DMS153 treated with DMSO at 0.1 percent for 48 hours (cell line): ENCODE results near the gene SYPL1.

ENCODE experiments used
- DNase-seq: peaks from one replicate; lab custom pipeline; 2025; ENCODE audit not compliant: unreplicated experiment; lab: John Stamatoyannopoulos, UW

SYPL1 gene

DNA sequence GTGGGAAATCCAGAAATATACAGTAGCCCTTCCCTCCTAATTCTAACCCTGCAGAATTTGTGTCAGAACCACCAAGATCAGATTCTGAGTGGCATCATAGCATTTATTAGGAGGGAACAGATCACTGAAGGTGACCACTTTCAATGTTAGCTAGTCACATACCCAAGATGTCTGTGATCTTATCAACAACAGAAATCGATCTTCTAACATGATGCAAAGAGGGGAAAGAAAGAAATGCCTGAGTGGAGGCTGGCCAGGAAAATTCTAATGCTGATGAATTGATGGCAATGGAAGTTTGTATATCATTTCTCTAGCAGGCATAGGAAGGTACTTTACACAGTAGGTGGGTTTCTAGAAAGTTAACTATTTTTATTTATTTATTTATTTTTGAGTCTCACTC is 10.6 kb upstream of the SYPL1 start:
- DNase-seq, result no peak

DNA sequence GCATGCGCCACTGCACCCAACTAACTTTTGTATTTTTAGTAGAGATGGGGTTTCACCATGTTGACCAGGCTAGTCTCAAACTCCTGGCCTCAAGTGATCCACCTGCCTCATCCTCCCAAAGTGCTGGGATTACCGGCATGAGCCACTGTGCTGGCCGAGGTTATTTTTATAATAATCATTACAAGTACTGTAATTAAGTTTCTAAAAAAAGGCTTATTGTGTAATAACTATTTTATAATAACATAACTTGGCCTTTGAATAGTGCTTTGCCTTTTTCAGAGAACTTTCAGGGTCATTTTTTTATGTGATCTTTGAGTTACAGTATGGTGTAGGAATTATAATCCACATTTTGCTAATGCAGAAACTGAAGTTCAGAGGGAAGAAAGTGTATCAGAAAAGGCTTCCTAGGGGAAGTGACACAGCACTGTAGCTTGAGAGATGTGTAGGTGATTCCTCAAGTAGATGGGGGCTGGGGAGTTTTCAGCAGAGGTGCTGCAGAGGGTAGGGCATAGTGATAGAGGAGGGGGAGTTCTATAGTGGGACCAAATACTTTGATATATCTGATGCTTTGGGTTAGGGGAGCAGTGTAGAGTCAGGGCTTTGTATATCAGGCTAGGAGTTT is 9.2 kb upstream of the SYPL1 start:
- no peak for DNase-seq

DNA sequence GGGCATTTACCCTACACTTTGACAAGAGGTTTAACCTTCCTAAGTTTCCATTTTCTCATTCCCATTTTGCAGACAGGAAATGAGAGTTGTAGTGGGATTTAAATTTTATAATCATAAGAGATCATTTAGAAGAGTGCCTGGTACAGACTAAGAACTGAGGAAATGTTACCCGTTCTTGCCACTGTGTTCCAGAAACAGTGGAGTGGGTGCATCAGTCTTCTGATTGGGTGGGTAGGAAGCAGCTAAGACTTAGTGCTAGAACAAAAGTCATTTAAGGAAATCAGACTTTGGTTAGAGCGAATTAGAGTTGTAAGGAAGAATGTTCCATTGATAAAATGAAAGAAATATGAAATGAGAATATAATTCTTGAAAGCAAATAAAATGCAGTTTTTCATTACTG is 8.4 kb upstream of the SYPL1 start:
- DNase-seq, result no peak

DNA sequence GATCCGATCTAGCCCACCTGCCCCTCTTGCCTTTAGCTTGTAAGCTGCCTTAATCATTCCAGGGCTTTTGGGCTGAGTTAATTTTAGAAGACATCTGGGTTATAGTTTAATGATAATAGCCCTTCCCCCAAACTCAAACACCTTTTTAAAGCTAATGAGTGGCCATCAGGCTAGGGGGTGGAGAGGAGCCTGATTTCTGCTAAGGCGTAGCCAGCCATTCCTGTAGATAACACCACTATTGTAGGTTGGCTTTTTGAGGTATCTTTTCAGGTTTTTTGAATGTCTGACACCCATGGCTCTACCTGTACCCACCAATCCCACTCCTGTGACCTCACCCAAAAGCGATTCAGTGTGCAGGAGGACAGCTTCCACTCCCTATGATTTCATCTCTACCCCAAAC is 7.6 kb upstream of the SYPL1 start:
- no peak for DNase-seq

DNA sequence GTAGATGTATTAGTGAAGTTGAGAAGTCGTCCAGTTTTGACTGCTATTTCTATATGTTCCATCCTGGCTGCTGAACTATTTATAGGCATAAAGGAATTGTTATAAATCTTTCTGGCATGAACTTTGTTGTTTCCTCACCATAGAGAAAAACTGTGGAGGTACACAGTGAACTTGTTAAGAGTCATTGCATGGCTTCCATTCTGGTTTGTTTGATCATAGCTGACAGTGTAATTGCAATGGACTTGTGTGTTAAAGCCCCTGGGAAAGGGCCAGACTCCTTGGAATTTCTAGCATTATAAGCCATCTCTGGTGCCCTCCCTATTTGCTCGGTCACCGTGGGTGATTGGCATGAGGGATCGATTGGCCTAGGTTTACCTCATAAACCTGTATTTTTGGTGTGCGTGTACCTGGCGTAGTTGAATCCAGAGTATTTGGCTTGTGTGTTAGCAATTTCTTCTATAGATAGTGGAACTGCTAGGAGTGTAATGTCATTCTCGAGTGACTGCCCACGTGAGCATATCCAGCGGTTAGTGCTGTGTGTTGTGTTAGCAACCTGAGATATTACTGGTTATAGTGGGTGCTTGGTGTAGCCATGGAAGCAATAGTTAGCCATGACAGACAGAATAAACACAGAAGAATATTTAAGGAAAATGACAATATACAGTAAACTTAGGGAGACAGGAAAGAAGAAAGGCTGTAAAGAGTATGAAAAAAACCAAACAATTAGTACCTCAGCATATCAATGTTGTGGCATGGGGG is 5.9 kb upstream of the SYPL1 start:
- no peak for DNase-seq

DNA sequence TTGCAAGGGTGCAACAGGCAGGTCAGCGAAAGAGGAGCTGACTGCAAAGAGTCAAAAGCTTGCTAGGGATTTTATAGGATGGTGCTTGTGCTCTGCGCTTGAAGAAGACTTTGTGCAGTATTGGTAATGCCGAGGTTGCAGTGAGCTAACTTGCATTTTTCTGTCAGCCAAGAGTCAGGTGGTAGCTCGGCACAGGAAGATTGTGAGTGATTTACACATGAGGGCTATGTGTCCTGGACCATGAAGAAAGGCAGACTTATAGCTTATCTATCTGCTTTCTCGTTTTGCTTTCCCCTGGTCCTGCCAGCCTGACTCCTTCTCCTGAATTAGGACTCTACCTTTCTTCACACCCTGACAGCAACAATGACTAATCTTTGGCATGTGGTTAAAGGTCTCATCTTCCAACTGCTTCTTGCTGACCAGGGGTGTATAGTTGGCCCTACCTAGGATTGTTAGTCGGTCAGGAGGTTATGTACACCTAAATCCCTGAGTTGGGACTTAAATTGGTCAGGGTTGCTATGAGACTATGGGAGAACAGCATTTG is 4.1 kb upstream of the SYPL1 start:
- no peak for DNase-seq

DNA sequence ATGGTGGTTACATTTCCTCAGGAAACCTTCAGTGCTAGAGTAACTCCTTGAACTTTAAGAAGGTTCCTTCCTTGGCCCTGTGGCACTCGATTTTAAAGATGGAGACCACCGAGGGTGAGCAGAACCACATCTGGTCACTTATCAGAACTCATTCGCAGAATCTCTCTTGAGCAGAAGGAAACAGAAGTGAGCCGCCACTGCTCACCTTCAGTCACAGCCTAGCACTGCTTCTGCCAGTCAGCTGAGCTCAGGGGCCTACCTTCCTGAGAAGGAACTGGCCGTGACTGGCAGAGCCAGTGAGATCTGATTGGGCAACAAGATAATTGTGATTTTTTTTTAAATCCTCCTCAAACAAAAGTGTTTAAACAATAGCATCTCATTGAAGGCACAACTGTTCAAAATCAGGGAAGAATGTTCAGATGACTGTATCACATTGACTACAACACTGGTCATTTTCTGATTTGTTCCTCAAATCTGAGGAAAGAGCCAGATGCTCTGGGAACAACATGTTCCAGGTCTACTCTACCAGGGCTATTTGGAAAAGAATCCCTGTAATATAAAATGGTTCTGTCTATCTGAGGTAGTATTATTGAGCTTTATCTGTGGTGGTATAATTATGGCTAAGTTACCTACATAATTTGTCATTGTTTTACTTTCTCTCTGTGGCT is 2.7 kb upstream of the SYPL1 start:
- no peak for DNase-seq

DNA sequence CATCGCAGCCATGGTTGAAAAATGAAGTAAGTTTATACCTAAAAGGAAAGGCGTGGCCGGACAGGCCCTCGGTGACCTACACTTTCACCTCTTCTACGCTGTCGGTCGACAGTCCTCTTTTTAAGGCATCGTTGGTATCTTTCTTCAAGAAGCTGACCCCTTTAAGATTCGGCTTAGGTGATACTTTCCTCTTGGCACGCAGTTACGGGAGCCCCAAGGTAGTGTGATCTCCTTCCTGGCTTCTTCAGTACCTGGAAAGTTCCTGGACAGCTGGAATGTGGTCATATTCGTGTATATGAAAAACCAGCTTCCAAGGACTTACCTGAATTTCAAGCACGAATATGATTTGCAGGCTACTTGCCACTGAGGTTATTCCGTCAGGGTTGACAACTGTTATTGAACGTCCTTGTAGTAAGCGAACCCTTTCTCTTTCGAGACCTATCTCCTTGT is 885 bp upstream of the SYPL1 start:
- no peak for DNase-seq

DNA sequence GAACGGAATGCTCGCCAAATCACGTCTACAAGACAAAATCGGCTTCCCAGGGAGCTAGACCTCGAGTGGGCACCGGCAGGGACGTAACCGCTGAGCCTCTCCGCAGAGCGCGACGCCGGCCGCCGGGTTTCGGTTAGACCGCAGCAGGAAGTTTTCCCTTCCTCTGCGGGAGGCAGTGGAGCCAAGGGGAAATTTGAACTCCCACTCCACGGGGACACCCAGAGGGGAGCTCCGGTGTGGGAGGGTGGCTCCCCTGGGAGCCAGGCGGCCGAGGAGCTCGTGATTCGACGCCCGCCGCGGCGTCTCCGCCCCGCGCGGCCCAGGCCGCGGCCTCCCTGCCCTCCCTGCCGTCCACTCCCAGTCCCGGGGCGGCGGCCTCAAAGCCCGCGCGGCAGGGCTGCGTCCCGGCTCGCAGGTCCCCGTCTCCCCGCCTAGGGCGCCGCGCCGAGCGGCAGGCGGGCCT is 426 bp downstream of the SYPL1 start:
- peak; percentile 72 for DNase-seq

DNA sequence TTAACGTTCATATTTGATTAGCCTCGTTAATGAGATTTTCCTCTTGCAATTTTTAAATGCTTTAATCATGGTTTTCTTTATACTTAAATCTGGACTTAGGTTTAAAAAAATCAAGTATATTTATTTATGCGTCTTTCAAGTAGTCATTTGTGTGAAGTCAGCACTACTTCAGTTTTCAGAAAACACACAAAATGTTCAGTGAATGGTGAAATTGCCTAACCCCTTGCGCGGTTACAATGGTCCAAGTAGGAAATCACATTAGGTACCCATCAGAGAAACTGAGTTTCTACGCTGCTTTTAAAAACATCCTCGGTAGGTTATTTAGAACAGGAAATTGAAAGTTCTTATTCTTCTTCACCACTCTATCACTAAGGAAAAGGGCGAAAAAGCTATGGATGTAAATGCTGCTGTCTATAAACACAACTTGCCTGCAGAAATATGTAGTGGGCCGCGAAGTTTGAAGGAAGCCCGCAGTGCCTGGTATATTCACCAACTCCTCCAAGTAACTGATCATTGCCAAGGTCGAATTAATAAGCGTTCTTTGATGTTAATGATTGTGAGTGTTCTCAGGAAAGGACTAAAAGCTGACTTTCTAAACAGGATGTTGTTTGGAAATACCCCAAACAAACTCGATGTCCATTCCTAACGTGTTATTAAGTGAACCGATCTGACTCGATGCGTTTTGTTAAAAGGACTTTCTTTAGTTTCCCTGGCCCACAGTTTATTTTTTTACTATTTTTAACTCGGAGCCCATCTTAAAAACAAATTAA is 1.0 kb downstream of the SYPL1 start:
- no peak for DNase-seq

DNA sequence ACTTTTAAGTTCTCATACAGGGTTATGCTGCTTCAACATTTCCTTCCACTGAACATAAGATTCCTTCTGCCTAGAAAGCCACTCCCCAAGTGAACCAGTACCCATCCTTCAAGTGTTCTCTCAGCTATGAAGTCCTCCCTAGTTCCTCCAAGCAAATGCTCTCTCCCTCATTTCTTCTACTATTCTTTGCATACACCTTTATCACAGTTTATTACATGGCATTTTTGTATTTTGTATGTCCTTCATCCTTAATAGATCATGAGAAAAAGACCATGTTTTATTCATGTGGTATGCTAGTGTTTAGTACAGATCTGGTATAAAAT is 1.9 kb downstream of the SYPL1 start:
- no peak for DNase-seq

DNA sequence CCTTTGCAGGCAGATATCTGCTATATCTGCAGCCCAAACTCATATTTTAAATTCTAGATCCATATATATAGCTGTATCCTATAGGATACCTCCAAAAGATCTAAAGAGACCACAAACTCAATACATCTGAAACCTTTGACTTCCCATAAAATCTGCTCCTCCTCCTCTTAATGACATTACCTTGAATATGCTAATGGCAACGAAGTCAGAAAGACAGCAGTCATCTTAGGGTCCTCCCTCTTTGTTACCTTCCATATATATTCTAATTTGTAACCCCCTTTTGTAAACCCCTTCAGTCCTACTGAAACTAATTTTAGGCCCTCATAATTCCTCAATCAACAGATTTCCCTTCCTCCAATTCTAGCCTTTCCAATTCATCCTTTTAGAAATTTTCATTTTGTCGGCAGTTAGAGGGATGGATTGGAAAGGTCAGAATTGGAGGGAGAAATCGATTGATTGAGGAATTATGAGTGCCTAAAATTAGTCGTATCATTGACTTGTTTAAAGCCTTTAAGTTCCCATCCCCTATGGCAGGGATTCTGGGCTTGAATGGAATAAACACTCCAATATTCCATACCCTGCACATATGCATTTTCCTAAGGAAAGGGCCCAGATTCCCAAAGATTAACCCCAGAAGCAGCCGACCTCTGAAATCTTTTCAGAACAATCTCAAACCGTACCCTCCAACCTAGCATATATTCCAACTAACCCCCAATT is 2.4 kb downstream of the SYPL1 start:
- DNase-seq, result no peak

DNA sequence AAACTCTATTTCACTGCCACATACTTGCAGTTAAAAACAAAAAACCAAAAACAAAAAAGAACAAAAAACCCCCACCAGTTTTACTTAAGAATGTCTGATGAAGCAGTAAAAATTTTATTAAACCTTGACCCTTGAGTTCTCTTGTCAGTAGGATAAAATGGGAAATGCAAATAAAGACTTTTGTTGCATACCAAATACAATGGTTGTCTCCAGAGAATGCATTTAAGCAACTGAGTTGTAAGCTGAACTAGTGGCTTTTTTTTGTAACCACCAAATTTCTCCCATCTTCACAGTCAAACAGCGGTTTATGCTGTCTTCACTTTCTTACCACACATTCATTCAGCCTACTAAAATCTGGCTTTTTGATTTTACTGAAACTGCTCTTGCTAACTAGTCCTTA is 3.1 kb downstream of the SYPL1 start:
- no peak for DNase-seq

DNA sequence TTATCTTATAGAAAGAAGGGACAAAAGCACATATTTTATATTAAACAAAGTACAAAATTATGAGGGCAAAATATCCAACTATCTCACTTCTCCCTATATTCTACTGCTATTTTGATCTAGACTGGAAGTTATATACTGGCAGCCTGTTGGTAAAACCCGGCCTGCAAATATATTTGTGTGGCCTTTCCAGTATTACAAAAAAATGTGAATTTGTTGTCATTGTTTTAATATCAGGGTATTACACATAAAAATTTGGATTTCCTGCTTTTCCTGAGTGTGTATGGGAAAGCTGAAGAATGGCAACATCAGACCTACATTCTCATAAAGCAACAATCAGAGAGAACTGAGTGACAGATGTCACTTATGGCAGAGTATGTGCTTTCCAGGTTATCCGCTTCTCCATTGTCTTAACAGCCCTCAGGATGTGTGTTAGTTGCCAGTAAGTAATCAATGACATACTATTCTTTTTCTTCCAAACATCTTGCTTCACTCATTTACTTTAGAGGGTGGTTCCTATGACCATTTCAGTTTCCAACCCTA is 7.3 kb downstream of the SYPL1 start:
- no peak for DNase-seq

DNA sequence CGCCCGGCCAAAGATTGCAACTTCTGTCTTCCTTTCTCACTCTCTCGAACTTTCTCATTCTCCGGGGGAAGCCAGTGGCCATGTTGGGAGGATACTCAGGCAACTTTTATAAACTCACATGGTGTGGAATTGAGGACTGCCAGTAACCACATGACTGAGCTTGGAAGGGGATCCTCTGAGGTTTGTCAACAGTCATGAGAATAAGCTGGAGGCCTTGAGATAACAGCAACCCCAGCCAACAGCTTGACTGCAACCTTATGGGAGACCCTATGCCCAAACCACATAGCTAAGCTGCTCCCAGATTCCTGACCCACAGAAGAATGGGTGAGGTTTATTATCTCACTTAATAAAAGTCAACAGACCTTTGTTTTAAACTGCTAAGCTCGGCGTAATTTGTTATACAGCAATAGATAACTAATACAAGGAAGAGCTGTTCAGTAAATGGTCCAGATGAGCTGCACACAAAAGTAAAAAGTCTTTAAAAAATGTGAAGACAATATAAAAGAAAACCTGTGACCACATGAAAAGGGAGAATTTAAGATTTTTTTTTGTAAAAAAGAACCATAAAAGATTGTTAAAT is 9.6 kb downstream of the SYPL1 start:
- DNase-seq, result no peak

DNA sequence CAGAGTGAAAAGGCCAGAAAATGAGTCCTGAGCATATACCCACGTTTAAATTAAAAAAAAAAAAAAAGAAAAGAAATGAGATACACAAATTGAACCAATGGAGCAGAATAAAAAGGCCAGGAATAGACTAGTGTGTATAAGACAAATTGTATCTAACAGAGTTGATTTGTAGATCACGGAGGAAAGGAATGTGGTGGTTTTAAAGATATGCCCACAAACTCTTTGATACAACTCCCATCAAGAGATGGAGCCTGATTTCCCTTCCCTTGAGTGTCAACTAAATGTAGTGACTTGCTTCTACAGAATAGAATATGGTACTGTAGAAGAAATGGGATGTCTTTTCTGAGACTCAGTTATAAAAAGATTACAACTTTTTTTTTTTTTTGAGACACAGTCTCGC is 10.4 kb downstream of the SYPL1 start:
- no peak for DNase-seq

DNA sequence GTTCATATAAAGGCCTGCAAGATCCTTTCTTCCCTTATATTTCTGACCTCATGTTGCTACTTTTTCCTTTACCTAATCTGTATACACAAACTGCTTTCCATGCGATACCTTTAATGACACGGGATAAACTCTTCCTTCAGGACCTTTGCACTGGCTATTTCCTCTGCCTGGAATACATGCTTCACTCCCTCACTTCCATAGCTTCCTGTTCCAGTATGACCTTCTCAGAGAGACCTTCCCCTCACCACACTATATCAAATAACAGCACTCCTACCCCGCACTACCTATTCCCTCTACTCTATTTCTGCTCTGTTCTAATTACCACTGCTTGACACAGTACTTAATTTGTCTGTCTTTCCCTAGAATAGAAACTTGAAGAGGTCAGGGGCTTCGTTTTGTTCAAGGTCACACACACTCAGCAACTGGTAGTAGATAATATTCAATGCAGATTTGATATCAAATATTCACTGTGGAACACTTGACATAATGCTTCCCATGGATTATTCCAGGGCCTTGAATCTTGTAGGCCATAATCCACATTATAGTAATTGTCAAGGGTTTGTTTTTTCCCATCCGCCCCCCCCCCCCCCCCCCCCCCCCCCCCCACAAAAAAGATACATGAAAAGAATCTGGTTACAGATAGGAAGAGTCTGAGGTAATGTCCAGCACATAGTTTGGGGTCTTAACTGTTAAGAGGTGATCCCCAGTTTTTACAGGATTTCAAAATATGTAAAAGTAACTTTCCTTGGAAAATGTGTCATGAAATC is 11.1 kb downstream of the SYPL1 start:
- DNase-seq, result no peak

DNA sequence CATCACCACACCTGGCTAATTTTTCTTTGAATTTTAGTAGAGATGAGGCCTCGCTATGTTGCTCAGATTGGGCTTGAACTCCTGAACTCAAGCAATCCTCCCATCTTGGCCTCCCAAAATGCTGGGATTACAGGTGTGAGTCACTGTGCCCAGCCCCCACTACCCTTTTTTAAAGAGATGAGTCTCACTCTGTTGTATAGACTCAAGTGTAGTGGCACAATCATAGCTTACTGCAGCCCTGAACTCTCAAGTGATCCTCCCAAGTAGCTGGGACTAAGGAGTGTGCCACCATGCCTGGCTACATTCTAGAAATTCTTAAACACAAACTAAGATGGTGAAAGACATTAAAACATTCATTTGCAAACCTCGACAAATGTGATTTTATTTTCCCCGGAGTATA is 12.6 kb downstream of the SYPL1 start:
- no peak for DNase-seq

DNA sequence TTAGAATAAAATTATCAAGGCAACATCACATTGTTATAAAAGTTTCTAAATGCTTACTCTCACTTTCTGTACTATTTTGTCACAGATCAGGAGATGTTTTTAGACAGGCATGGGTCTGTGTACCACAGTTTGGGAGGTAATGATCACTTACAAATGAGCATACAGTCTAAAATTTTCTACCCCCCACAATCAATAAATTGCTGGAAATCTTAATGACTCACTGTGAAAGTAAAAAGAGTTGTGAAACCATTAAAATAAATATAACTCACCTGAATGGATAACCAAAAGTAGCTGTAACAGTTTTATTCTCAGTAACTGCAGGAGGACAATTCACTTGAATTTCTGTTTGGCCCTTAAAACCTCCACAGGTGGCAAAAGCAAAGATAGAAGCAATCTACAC is 13.2 kb downstream of the SYPL1 start:
- DNase-seq, result no peak
